HEK293 (cell line): Measurements from ENCODE around the gene VDR.
A peak's percentile ranks its signal among the peaks of the same experiment; 100 is the strongest.

Experiments
- CTCF ChIA-PET: fragments of 350-600 bp; formaldehyde crosslinking; extraction: SDS; loops from one replicate; lab custom pipeline; 2021; ENCODE audit warnings: antibody characterized with exemption; lab: Yijun Ruan, JAX
- POLR2A ChIA-PET: fragments of 300-600 bp; formaldehyde crosslinking; extraction: SDS; loops from one replicate; lab custom pipeline; 2020; ENCODE audit warnings: antibody characterized with exemption, inconsistent platforms; lab: Yijun Ruan, JAX
- H3K27ac ChIP-seq: fragments of 200-500 bp; sonication (Bioruptor generic); 2 replicates; pipeline ENCODE4 v1.5.1; 2014; ENCODE audit warnings: low read depth, low read length, control low read depth, inconsistent platforms; ENCODE audit errors: extremely low read depth
- H3K36me3 ChIP-seq, 2 experiments: fragments of 200-500 bp in 1 of 2; sonication (Bioruptor generic) in 1 of 2; 1 replicate in 1 of 2; 2 replicates in 1 of 2; pipeline ENCODE4 v1.5.1; 2014 to 2017; ENCODE audit warnings: inconsistent platforms in 2 of 2, low read length in 2 of 2; ENCODE audit not compliant: control insufficient read depth in 2 of 2, insufficient read depth in 1 of 2
- H3K4me1 ChIP-seq: fragments of 200-500 bp; sonication (Bioruptor generic); 2 replicates; pipeline ENCODE4 v1.5.1; 2014; ENCODE audit warnings: mild to moderate bottlenecking, low read length, inconsistent platforms; ENCODE audit not compliant: control insufficient read depth, insufficient read depth
- H3K4me3 ChIP-seq: 2 replicates; pipeline ENCODE4 v1.5.1; 2011; ENCODE audit warnings: low read depth, mild to moderate bottlenecking, control low read depth, low read length, moderate library complexity
- H3K9me3 ChIP-seq: fragments of 200-500 bp; sonication (Bioruptor generic); 2 replicates; pipeline ENCODE4 v1.5.1; 2014; ENCODE audit warnings: low read depth, low read length, inconsistent platforms; ENCODE audit not compliant: control insufficient read depth, insufficient read depth
- EGR2 ChIP-seq: fragments of 450-650 bp; formaldehyde crosslinking; IDR thresholded peaks from 2 replicates; pipeline ENCODE4 v1.5.1; 2016; ENCODE audit warnings: low read depth, missing biosample characterization, missing genetic modification characterization
- PRDM1 ChIP-seq: fragments of 450-650 bp; formaldehyde crosslinking; IDR thresholded peaks from 2 replicates; pipeline ENCODE4; 2016; ENCODE audit warnings: missing biosample characterization, missing genetic modification characterization
- PRDM10 ChIP-seq: fragments of 450-650 bp; formaldehyde crosslinking; IDR thresholded peaks from 2 replicates; pipeline ENCODE4 v1.5.1; 2016; ENCODE audit warnings: missing biosample characterization, missing genetic modification characterization
- REST ChIP-seq: fragments of 450-650 bp; formaldehyde crosslinking; IDR thresholded peaks from 2 replicates; pipeline ENCODE4 v1.5.1; 2016; ENCODE audit warnings: missing biosample characterization, missing genetic modification characterization
- SP7 ChIP-seq: fragments of 450-650 bp; formaldehyde crosslinking; IDR thresholded peaks from 2 replicates; pipeline ENCODE4 v1.5.1; 2016; ENCODE audit warnings: missing biosample characterization, missing genetic modification characterization
- ZIC2 ChIP-seq: fragments of 450-650 bp; formaldehyde crosslinking; IDR thresholded peaks from 2 replicates; pipeline ENCODE4 v1.5.1; 2016; ENCODE audit warnings: missing biosample characterization, missing genetic modification characterization
- ZNF121 ChIP-seq: fragments of 450-650 bp; formaldehyde crosslinking; IDR thresholded peaks from 2 replicates; pipeline ENCODE4 v1.5.1; 2016; ENCODE audit warnings: missing biosample characterization, missing genetic modification characterization
- ZNF169 ChIP-seq: fragments of 450-650 bp; formaldehyde crosslinking; IDR thresholded peaks from 2 replicates; pipeline ENCODE4 v1.5.1; 2016; ENCODE audit warnings: missing biosample characterization, missing genetic modification characterization
- ZNF175 ChIP-seq: fragments of 450-650 bp; formaldehyde crosslinking; IDR thresholded peaks from 2 replicates; pipeline ENCODE4 v1.5.1; 2016; ENCODE audit warnings: missing biosample characterization, missing genetic modification characterization
- ZNF202 ChIP-seq: fragments of 450-650 bp; formaldehyde crosslinking; IDR thresholded peaks from 2 replicates; pipeline ENCODE4 v1.5.1; 2016; ENCODE audit warnings: missing biosample characterization, missing genetic modification characterization, borderline replicate concordance
- ZNF266 ChIP-seq: fragments of 450-650 bp; formaldehyde crosslinking; IDR thresholded peaks from 2 replicates; pipeline ENCODE4 v1.5.1; 2016; ENCODE audit warnings: missing biosample characterization, missing genetic modification characterization, low read depth
- ZNF394 ChIP-seq: fragments of 450-650 bp; formaldehyde crosslinking; IDR thresholded peaks from 2 replicates; pipeline ENCODE4 v1.5.1; 2016; ENCODE audit warnings: missing biosample characterization, missing genetic modification characterization, mild to moderate bottlenecking, moderate library complexity, borderline replicate concordance
- ZNF426 ChIP-seq: fragments of 450-650 bp; formaldehyde crosslinking; IDR thresholded peaks from 2 replicates; pipeline ENCODE4 v1.5.1; 2017; ENCODE audit warnings: missing biosample characterization, missing genetic modification characterization, mild to moderate bottlenecking, inconsistent platforms, moderate library complexity
- ZNF623 ChIP-seq: fragments of 450-650 bp; formaldehyde crosslinking; IDR thresholded peaks from 2 replicates; pipeline ENCODE4 v1.5.1; 2016; ENCODE audit warnings: missing biosample characterization, missing genetic modification characterization
- ZNF654 ChIP-seq: fragments of 450-650 bp; formaldehyde crosslinking; IDR thresholded peaks from 2 replicates; pipeline ENCODE4 v1.5.1; 2016; ENCODE audit warnings: low read depth, missing biosample characterization, missing genetic modification characterization
- TF ChIP-seq, protein P1 (sequence below): fragments of 450-650 bp; formaldehyde crosslinking; IDR thresholded peaks from 2 replicates; pipeline ENCODE4 v1.5.1; 2016; ENCODE audit warnings: missing biosample characterization, missing genetic modification characterization

The VDR gene

GRCh38 chr12:47839214-47839876 lies 65.4 kb downstream of the VDR start:
- Histone ChIP-seq H3K4me3 (no peak overlapping the region), H3K4me1 (no peaks in the 10 kb centered on the region), H3K27ac (no peak overlapping the region), H3K36me3 (no peaks in the 10 kb centered on the region), H3K9me3 (no peaks in the 10 kb centered on the region)
- POLR2A ChIA-PET, result interaction anchor here (0.6 to 2.5 kb wide), 12 partner anchors 11 to 134 kb away, joined by 3 to 13 read pairs (median 4); partner anchors contain the start of genes HDAC7 and RPAP3
- TF ChIP-seq ZNF266 (no peak), ZIC2 (tag by site-specific recombination) (peak; percentile 28; the same call in 1 of the 2 replicates)
- CTCF ChIA-PET, result interaction anchor here (0.7 to 16.6 kb wide), 52 partner anchors 10 to 1375 kb away, joined by 3 to 271 read pairs (median 5); partner anchors contain the start of genes ENDOU, HDAC7, RAPGEF3 and RPAP3

DNA sequence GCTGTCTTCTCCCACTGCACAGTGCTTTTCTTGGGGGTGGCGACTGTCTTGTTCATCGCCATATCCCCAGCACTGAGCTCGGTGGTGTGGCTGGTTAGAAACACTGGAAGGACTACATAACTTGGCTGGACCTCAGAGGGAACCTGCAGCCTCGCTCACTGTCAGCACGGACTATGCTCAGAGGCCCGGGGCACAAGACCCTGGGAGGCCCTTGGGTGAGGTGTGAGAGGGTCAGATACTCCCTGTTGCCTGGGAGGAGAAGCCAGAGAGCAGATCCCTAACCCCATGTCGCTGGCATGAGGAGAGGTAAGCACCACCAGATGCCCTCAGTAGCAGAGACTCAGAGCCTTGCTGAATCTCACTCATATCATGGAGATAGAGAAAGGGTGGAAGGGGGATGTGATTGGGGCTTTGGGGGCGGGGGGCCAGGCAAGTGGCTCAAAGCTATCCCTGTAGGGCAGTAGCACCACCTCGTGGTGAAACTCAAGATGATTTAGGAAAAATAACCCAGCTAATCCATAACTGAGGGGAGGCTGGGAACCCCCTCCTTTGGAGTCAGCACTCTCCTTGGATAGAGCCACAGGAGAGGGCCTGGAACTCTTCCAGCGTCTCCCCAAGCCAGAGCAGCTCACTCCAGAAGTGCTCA lies 66.4 kb downstream of the VDR start:
- Histone ChIP-seq H3K9me3 (no peaks in the 10 kb centered on the region), H3K4me3 (no peak overlapping the region), H3K36me3 (no peaks in the 10 kb centered on the region), H3K4me1 (no peaks in the 10 kb centered on the region), H3K27ac (no peak overlapping the region)
- TF ChIP-seq PRDM10 (tag by site-specific recombination) (no peak), ZNF394 (0 out of 2 replicates have a peak, but pooled peaks have one; percentile 40), ZNF175 (no peak), ZNF654 (tag by site-specific recombination) (peak; percentile 52)
- ChIA-PET CTCF (interaction anchor here (0.5 to 16.6 kb wide), 61 partner anchors 9 to 804 kb away, joined by 3 to 271 read pairs (median 5); partner anchors contain the start of genes ENDOU, HDAC7, RAPGEF3 and RPAP3), POLR2A (interaction anchor here (0.6 to 2.5 kb wide), 15 partner anchors 10 to 133 kb away, joined by 3 to 13 read pairs (median 4); partner anchors contain the start of genes HDAC7, RPAP3 and VDR)

GRCh38 chr12:47837190-47838171 lies 67.3 kb downstream of the VDR start:
- H3K27ac ChIP-seq, result no peak overlapping the region
- H3K36me3 ChIP-seq, result no peaks in the 10 kb centered on the region
- H3K4me3 ChIP-seq, result no peak overlapping the region
- H3K4me1 ChIP-seq, result no peaks in the 10 kb centered on the region
- H3K9me3 ChIP-seq, result no peaks in the 10 kb centered on the region
- CTCF ChIA-PET, result interaction anchor here (0.5 to 16.6 kb wide), 46 partner anchors 8 to 1190 kb away, joined by 3 to 271 read pairs (median 6); partner anchors contain the start of genes ENDOU, HDAC7, RAPGEF3 and RPAP3
- POLR2A ChIA-PET, result interaction anchor here (0.8 to 2.5 kb wide), 9 partner anchors 9 to 112 kb away, joined by 3 to 13 read pairs (median 5); partner anchors contain the start of gene VDR
- no peak for TF ChIP-seq ZNF623 (tag by site-specific recombination)
- TF ChIP-seq REST (tag by site-specific recombination), result no peak
- TF ChIP-seq ZNF426 (tag by site-specific recombination), result no peak
- TF ChIP-seq, protein P1, sequence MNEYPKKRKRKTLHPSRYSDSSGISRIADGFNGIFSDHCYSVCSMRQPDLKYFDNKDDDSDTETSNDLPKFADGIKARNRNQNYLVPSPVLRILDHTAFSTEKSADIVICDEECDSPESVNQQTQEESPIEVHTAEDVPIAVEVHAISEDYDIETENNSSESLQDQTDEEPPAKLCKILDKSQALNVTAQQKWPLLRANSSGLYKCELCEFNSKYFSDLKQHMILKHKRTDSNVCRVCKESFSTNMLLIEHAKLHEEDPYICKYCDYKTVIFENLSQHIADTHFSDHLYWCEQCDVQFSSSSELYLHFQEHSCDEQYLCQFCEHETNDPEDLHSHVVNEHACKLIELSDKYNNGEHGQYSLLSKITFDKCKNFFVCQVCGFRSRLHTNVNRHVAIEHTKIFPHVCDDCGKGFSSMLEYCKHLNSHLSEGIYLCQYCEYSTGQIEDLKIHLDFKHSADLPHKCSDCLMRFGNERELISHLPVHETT (tag by site-specific recombination), result no peak
- TF ChIP-seq SP7 (tag by site-specific recombination), result no peak
- TF ChIP-seq PRDM1 (tag by site-specific recombination), result no peak
- TF ChIP-seq ZNF169 (tag by site-specific recombination), result no peak
- peak; percentile 72 for TF ChIP-seq ZNF654 (tag by site-specific recombination)
- TF ChIP-seq EGR2 (tag by site-specific recombination), result 0 out of 2 replicates have a peak, but pooled peaks have one; percentile 16
- TF ChIP-seq ZNF202 (tag by site-specific recombination), result no peak
- no peak for TF ChIP-seq ZNF121 (tag by site-specific recombination)
